Measurements from ENCODE around the gene PPFIBP1. TPM values are rescaled to one million over a fixed set of nuclear protein-coding genes. Genes with fewer than 3 reads are reported as not detected.

Gene PPFIBP1
- total RNA-seq, 2 donors from 2014 or later = 63.9 to 67.5 TPM

GRCh38 chr12:27666510-27666909 is 142.5 kb downstream of the PPFIBP1 start:
- no peak for ATAC-seq
- H3K4me1 ChIP-seq = no peaks in the 10 kb centered on the region
- TF ChIP-seq CTCF (IDR thresholded peaks at IDR 0.05) (no peak), POLR2A (IDR thresholded peaks at IDR 0.05) (no peak)
- 51 to 56% methylated on average over 3 of the region's 3 CpGs for WGBS, 2 donors
- H3K36me3 ChIP-seq (replicated peaks in 1 of 2; ENCODE audit: insufficient read depth in 1 of 2, low read depth in 2 of 2) = peaks cover 4 to 14% of the 10 kb centered on the region in 2 donors
- H3K27me3 ChIP-seq = no peaks in the 10 kb centered on the region
- H3K9me3 ChIP-seq = no peaks in the 10 kb centered on the region
- H3K4me3 ChIP-seq = no peak overlapping the region
- DNase-seq = no peak
- H3K27ac ChIP-seq = no peak overlapping the region
- intact Hi-C loops (cut with DNase I) = no loop called here

GRCh38 chr12:27667540-27667939 is 143.5 kb downstream of the PPFIBP1 start:
- H3K4me3 ChIP-seq = no peak overlapping the region
- intact Hi-C loops (cut with DNase I) = no loop called here
- peaks cover 4 to 14% of the 10 kb centered on the region in 2 donors for H3K36me3 ChIP-seq (replicated peaks in 1 of 2; ENCODE audit: insufficient read depth in 1 of 2, low read depth in 2 of 2)
- H3K9me3 ChIP-seq = no peaks in the 10 kb centered on the region
- no peaks in the 10 kb centered on the region for H3K27me3 ChIP-seq
- TF ChIP-seq CTCF (IDR thresholded peaks at IDR 0.05) = no peak
- TF ChIP-seq POLR2A (IDR thresholded peaks at IDR 0.05) = no peak
- no peak overlapping the region for H3K27ac ChIP-seq
- 89 to 90% methylated on average over 5 to 6 of the region's 6 CpGs for WGBS, 2 donors
- ATAC-seq = no peak
- DNase-seq = no peak
- H3K4me1 ChIP-seq = no peaks in the 10 kb centered on the region

GRCh38 chr12:27672051-27672450 is 148.0 kb downstream of the PPFIBP1 start:
- ATAC-seq (no peak), DNase-seq (no peak)
- peaks cover 10 to 12% of the 10 kb centered on the region in 2 donors for H3K36me3 ChIP-seq (replicated peaks in 1 of 2; ENCODE audit: insufficient read depth in 1 of 2, low read depth in 2 of 2)
- no peak for TF ChIP-seq POLR2A (IDR thresholded peaks at IDR 0.05)
- TF ChIP-seq CTCF (IDR thresholded peaks at IDR 0.05) = no peak
- no peaks in the 10 kb centered on the region for H3K4me1 ChIP-seq
- peaks cover 0 to 5% (median 0%) of the 10 kb centered on the region in 3 donors for H3K9me3 ChIP-seq
- no peak overlapping the region for H3K4me3 ChIP-seq
- intact Hi-C loops (cut with DNase I) = no loop called here
- 79 to 82% methylated on average over 4 of the region's 4 CpGs for WGBS, 2 donors
- no peaks in the 10 kb centered on the region for H3K27me3 ChIP-seq
- H3K27ac ChIP-seq = no peak overlapping the region

GRCh38 chr12:27672643-27673042 is 148.6 kb downstream of the PPFIBP1 start:
- no peak for DNase-seq
- intact Hi-C loops (cut with DNase I) = no loop called here
- no peak for TF ChIP-seq CTCF (IDR thresholded peaks at IDR 0.05)
- TF ChIP-seq POLR2A (IDR thresholded peaks at IDR 0.05) = no peak
- no peaks in the 10 kb centered on the region for H3K27me3 ChIP-seq
- ATAC-seq = no peak
- WGBS, 2 donors = 73 to 88% methylated on average over 1 of the region's 1 CpG
- H3K4me1 ChIP-seq = no peaks in the 10 kb centered on the region
- peaks cover 10 to 11% of the 10 kb centered on the region in 2 donors for H3K36me3 ChIP-seq (replicated peaks in 1 of 2; ENCODE audit: insufficient read depth in 1 of 2, low read depth in 2 of 2)
- no peak overlapping the region for H3K27ac ChIP-seq
- H3K9me3 ChIP-seq = peaks cover 0 to 5% (median 0%) of the 10 kb centered on the region in 3 donors
- H3K4me3 ChIP-seq = no peak overlapping the region

- WGBS, 2 donors = 61 to 69% methylated on average over 3 of the region's 3 CpGs
- TF ChIP-seq POLR2A (IDR thresholded peaks at IDR 0.05) (no peak), CTCF (IDR thresholded peaks at IDR 0.05) (no peak)
- H3K4me1 ChIP-seq = no peaks in the 10 kb centered on the region
- peaks cover 8 to 10% of the 10 kb centered on the region in 2 donors for H3K36me3 ChIP-seq (replicated peaks in 1 of 2; ENCODE audit: insufficient read depth in 1 of 2, low read depth in 2 of 2)
- no peak overlapping the region for H3K4me3 ChIP-seq
- peaks cover 0 to 5% (median 0%) of the 10 kb centered on the region in 3 donors for H3K9me3 ChIP-seq
- intact Hi-C loops (cut with DNase I) = no loop called here
- H3K27ac ChIP-seq = no peak overlapping the region
- H3K27me3 ChIP-seq = no peaks in the 10 kb centered on the region
- no peak for ATAC-seq
- no peak for DNase-seq
Observed at GRCh38 chr12:27673101-27673718, 149.2 kb downstream of the PPFIBP1 start.
